Stimulated activated CD8-positive, alpha-beta memory T cell treated with anti-CD3 and anti-CD28 coated beads, Interleukin-2, amount 100 ng/mL, for 1 hour (primary cell): ENCODE measurements around the gene SDF4.
A peak's percentile ranks its signal among the peaks of the same experiment; 100 is the strongest.
"Not testable (repeated sequence)": the region's sequence is repeated elsewhere in the genome, so short reads cannot be mapped to it uniquely, and the experiment has no call there.

Experiments
- DNase-seq, 2 donors: peaks; one replicate each; pipeline ENCODE4 v3.0.0-alpha.2; 2020; ENCODE audit warnings: low read depth in 2 of 2

Gene SDF4

GRCh38 chr1:1178794-1179331 is 52.9 kb downstream of the SDF4 start:
- DNase-seq, result no peak

GRCh38 chr1:1177452-1178206 is 54.2 kb downstream of the SDF4 start:
- no peak for DNase-seq

- no peak for DNase-seq
These were observed 54.9 kb downstream of the SDF4 start for GRCh38 chr1:1176931-1177330.

- DNase-seq, result not testable (repeated sequence)
These were observed 55.6 kb downstream of the SDF4 start for GRCh38 chr1:1176063-1176761.

- no peak for DNase-seq
These were observed 56.4 kb downstream of the SDF4 start for GRCh38 chr1:1175221-1176062.

- DNase-seq, result peak in 1 of 2 donors; percentile 39
These were observed 57.9 kb downstream of the SDF4 start, which contains the start of gene TTLL10 for GRCh38 chr1:1173793-1174415. Gene TTLL10, plus strand, starts transcription at chr1:1173880. Its CDS starts 5,336 bp downstream, at chr1:1179216.

GRCh38 chr1:1173061-1173792 is 58.6 kb downstream of the SDF4 start:
- no peak for DNase-seq

GRCh38 chr1:1171546-1172340 is 60.1 kb downstream of the SDF4 start:
- DNase-seq, result no peak

- DNase-seq, result no peak
These were observed 60.6 kb downstream of the SDF4 start for GRCh38 chr1:1171161-1171545.

- no peak for DNase-seq
These were observed 61.3 kb downstream of the SDF4 start for GRCh38 chr1:1170215-1171091.

- DNase-seq, result no peak
These were observed 62.2 kb downstream of the SDF4 start for GRCh38 chr1:1169429-1170214.

GRCh38 chr1:1168451-1169411 is 63.1 kb downstream of the SDF4 start:
- DNase-seq, result no peak

- DNase-seq, result no peak
These were observed 63.9 kb downstream of the SDF4 start for GRCh38 chr1:1167841-1168450.

- no peak for DNase-seq
These were observed 64.4 kb downstream of the SDF4 start for GRCh38 chr1:1167398-1167821.
